Stimulated activated CD4-positive, alpha-beta T cell treated with anti-CD3 and anti-CD28 coated beads, Interleukin-12 subunit alpha, Interleukin-12 subunit beta, amount 100 ng/mL, for 48 hours (primary cell): ENCODE measurements around the gene ADGRA3.
A peak's percentile ranks its signal among the peaks of the same experiment; 100 is the strongest.
"Not testable (repeated sequence)": the region's sequence is repeated elsewhere in the genome, so short reads cannot be mapped to it uniquely, and the experiment has no call there.

Source experiments
- DNase-seq, 3 donors: peaks; one replicate each; pipeline ENCODE4 v3.0.0-alpha.2; 2020; ENCODE audit warnings: low read depth in 2 of 3, low spot score in 1 of 3

Gene ADGRA3

GRCh38 chr4:22482250-22483127, 33.4 kb downstream of the ADGRA3 start:
- no peak for DNase-seq

- DNase-seq, result no peak
These were observed 35.1 kb downstream of the ADGRA3 start for GRCh38 chr4:22480675-22481327.

DNA sequence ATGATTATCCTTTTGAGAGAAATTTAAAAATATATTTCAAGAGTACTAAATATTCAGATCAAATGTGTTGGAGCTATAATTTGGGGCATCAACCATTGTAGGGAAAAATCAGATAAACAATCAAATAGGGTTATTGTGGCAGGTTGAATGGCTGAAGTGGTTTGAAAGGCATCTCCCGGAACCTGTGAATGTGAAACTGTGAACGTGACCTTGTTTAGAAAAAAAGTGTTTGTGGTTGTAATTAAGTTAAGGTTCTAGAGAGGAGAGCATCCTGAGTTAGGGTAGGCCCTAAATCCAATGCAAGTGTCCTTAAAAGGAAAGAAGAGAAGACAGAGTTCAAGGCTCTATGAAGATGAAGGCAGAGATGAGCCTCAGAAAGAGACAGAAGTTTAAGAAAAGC, 37.4 kb downstream of the ADGRA3 start:
- no peak for DNase-seq

GRCh38 chr4:22477813-22478182, 38.1 kb downstream of the ADGRA3 start:
- DNase-seq, result no peak

- no peak for DNase-seq
These were observed 38.6 kb downstream of the ADGRA3 start for GRCh38 chr4:22477136-22477812.

DNA sequence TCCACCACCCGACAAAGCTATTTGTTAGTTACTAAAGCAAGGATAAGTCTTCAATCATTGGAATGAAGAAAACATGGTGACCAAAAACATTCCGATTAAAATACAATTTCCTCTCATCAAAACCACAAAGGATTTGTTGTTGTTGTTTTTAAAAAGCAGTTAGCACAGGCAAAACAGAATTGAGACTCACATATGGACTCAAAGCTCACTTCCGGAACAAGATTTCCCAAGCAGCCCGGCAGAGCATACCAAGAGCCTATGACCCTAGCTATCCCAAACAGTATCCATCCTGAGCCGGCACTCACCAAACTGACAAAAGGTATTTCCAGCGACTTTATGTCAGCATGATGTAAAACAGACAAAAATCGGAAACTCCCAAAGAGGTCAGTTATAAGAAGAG, 39.9 kb downstream of the ADGRA3 start:
- DNase-seq, result no peak

- not testable (repeated sequence) for DNase-seq
These were observed 40.6 kb downstream of the ADGRA3 start for GRCh38 chr4:22475311-22475646.

GRCh38 chr4:22474636-22475310, 41.1 kb downstream of the ADGRA3 start:
- DNase-seq, result no peak

DNA sequence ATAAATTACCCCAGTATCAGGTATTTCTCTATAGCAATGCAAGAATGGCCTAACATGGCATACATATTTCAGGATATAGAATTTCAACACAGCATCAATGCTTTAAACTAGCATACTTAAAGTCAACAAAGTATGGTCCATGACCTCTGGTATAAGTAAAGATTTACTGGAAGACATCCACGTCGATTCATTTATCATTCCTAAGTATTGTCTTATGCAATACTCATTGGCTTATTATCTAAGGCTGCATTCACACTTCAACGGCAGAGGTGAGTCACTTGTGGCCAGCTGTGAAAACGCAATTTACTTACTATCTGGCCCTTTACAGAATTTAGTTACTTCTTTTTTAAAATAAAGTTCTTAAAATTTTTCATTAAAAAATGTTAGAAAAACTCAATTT, 42.6 kb downstream of the ADGRA3 start:
- DNase-seq, result no peak

DNA sequence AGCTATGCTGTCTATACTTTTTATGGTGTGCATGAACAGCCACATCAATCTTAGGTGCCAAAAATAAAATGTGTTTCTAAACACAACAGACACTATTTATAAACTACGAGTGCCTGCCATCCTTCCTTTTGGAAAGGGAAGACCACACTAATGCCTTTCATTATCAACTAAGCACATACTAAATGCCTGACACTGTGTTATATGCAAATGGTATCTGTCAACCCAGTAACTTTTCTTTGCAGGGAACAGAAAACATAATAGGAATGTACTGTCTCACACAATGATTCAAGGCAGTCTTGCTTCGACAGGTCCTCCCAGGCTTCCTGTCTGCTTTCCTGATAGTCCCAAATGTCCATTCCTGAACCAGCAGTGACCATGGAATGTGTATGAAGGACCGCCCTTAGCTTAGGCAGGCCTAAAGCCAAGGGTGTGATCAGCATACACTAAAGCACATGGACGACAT, 43.8 kb downstream of the ADGRA3 start:
- no peak for DNase-seq

DNA sequence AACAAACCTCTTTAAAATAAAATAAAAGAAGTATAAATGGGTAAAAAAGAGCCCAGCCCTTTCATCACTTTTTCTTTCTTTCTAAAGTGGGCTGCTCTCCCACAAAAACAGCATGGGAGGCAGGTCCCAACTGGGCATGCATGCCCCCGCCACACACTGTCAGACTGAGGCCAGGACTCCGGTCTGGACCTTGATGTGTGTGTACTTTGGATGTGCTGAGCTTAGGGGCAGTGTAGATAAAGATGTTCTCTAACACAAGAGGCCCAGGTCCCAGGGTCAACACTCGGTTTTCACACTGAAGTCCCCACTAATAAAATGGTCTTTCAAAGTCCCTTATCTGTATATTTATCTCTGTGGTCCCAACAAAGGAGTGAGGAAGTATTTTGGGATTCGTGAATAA, 44.4 kb downstream of the ADGRA3 start:
- no peak for DNase-seq

- no peak for DNase-seq
These were observed 49.3 kb downstream of the ADGRA3 start for GRCh38 chr4:22466581-22466980.

- no peak for DNase-seq
These were observed 49.9 kb downstream of the ADGRA3 start for GRCh38 chr4:22465996-22466395.

DNA sequence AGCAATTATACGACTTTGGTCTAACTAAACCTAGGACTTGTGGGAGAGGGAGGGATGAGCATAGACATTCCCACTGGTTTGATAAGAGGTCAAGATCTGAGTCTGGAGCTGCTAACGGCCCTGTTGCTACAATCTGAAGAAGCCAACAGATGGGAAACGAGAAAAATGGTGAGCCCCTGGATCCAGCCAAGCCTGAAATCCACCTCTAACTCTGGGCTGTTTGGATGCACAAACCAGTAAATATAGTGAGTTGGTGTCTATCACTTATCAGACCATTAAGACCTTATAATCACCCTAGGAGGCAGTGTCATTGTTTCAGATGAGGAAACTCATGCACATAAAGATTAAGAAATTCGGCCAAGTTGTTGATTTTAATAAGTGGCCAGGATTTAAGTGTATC, 50.5 kb downstream of the ADGRA3 start:
- no peak for DNase-seq

- DNase-seq, result peak in 2 of 3 donors; percentile 7 to 9
These were observed 52.7 kb downstream of the ADGRA3 start for GRCh38 chr4:22463179-22463578.

GRCh38 chr4:22462688-22463087, 53.2 kb downstream of the ADGRA3 start:
- no peak for DNase-seq

DNA sequence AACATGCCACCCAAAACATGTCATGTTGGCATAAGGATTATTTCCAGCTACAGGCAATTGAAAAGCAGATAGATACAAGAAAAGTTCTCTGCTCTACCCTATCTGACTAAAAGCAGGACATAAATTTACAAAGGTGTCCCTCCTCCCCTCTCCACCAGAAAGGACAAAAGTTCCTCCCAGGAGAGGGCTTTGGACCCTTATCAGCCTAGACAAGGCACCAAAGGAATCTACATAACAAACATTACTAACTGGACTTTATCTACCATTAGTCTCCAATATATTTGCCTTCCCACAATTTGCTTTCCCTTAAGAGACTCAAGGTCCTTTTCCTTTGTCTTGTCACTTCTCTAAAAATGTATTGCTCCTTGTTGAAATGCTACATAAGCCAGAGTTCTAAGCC, 55.6 kb downstream of the ADGRA3 start:
- no peak for DNase-seq

GRCh38 chr4:22458098-22458497, 57.8 kb downstream of the ADGRA3 start:
- DNase-seq, result no peak

DNA sequence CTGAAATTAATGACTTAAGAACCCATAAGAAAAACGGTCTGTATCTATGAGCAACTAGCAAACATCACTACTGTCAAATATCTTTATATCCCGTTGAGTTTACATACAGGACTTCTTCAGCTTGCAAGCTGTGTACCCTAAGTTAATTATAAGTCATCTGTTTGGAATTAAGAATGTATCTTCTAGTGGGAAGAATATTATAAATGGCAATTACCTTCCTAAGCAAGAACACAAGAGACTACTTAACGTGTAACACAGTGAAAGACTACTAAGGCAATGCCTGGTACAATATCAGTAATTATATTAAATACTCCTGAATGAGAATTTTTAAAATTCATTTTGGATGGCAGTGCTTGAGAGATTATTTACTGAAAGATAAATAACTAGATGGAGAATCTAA, 58.5 kb downstream of the ADGRA3 start:
- no peak for DNase-seq

DNA sequence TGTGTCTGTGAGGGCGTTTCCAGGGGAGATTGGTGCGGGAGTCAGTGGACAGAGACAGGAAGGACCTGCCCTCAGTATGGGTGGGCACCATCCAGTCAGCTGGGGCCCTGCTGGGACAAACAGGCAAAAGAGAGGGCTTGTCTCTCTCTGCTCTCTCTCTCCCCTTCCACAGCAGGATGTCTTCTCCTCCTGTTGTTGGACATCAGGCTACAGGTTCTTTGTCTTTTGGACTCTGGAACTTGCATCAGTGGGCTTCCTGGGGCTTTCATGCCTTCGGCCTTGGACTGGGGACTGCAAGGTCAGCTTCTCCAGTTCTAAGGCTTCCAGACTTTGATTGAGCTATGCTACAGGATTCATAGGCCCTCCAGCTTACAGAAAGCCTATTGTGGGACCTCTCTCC, 59.6 kb downstream of the ADGRA3 start:
- no peak for DNase-seq

GRCh38 chr4:22454955-22455354, 60.9 kb downstream of the ADGRA3 start:
- DNase-seq, result no peak
